Right lobe of liver (tissue), 4 donors: Measurements from ENCODE around the gene CREB3L2.

Experiments
- POLR2A ChIP-seq: fragments of 450-650 bp; IDR thresholded peaks from one replicate; pipeline ENCODE4 v1.6.1; 2017; ENCODE audit warnings: antibody characterized with exemption, mild to moderate bottlenecking
- TF ChIP-seq, protein P1 (sequence below), 4 donors: fragments of 200-600 bp in 3 of 4; fragments of 450-650 bp in 1 of 4; IDR thresholded peaks; one replicate each; pipeline versions ENCODE4 v1.5.1 to v1.8.0; 2016 to 2022; ENCODE audit warnings: antibody characterized with exemption in 4 of 4, mild to moderate bottlenecking in 2 of 4
- donor health status: DM: no; HTN: no; CAD: no.
- donor health status: DM: no; HTN: no; CAD: no.
- donor health status: DM: no; HTN: yes; CAD: no.

- TF ChIP-seq, protein P1, sequence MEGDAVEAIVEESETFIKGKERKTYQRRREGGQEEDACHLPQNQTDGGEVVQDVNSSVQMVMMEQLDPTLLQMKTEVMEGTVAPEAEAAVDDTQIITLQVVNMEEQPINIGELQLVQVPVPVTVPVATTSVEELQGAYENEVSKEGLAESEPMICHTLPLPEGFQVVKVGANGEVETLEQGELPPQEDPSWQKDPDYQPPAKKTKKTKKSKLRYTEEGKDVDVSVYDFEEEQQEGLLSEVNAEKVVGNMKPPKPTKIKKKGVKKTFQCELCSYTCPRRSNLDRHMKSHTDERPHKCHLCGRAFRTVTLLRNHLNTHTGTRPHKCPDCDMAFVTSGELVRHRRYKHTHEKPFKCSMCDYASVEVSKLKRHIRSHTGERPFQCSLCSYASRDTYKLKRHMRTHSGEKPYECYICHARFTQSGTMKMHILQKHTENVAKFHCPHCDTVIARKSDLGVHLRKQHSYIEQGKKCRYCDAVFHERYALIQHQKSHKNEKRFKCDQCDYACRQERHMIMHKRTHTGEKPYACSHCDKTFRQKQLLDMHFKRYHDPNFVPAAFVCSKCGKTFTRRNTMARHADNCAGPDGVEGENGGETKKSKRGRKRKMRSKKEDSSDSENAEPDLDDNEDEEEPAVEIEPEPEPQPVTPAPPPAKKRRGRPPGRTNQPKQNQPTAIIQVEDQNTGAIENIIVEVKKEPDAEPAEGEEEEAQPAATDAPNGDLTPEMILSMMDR (IDR thresholded peaks at IDR 0.05) = no peak
- TF ChIP-seq POLR2A = no peak
These were observed 115.6 kb downstream of the CREB3L2 start for GRCh38 chr7:137886281-137886680.
